Activated naive CD4-positive, alpha-beta T cell treated with anti-CD3 and anti-CD28 coated beads for 36 hours (primary cell): ENCODE results near the gene MRPL33. TPM values are rescaled to one million over a fixed set of nuclear protein-coding genes. Genes with fewer than 3 reads are reported as not detected.
A peak's percentile ranks its signal among the peaks of the same experiment; 100 is the strongest.

Experiments
- CTCF ChIA-PET: fragments of 350-600 bp; sonication (Branson Sonifier 250); formaldehyde crosslinking; loops from one replicate; lab custom pipeline; 2021; ENCODE audit warnings: antibody characterized with exemption; lab: Charles Lee
- DNase-seq: peaks from one replicate; pipeline ENCODE4 v3.0.0-alpha.2; 2020
- H3K27ac Mint-ChIP-seq: one replicate; pipeline ENCODE4 v1.8.0; 2021; ENCODE audit warnings: mild to moderate bottlenecking, mixed read lengths
- H3K27me3 Mint-ChIP-seq: one replicate; pipeline ENCODE4 v1.8.0; 2021; ENCODE audit warnings: low read depth, mixed read lengths
- H3K36me3 Mint-ChIP-seq: one replicate; pipeline ENCODE4 v1.8.0; 2021; ENCODE audit warnings: low read depth, mixed read lengths
- H3K4me1 Mint-ChIP-seq: one replicate; pipeline ENCODE4 v1.8.0; 2021; ENCODE audit warnings: low read depth, mixed read lengths
- H3K4me3 Mint-ChIP-seq: one replicate; pipeline ENCODE4 v1.8.0; 2021; ENCODE audit warnings: mild to moderate bottlenecking, moderate library complexity, mixed read lengths
- H3K9me3 Mint-ChIP-seq: one replicate; pipeline ENCODE4 v1.8.0; 2021; ENCODE audit warnings: mixed read lengths
- intact Hi-C: fragments of 100-400 bp; cut with micrococcal nuclease; formaldehyde crosslinking; loops from one replicate; pipeline ENCODE4 v1.15.1; 2023
- total RNA-seq, 2 experiments: library from RNA; stranded (reverse); gene quantifications; one replicate each; pipeline ENCODE4 v1.2.3, GENCODE V29; 2021

Gene MRPL33
- total RNA-seq, result 10 to 100 TPM; 57.4 to 60.5 TPM

GRCh38 chr2:27771548-27772335 is at the start of gene MRPL33:
Gene MRPL33, plus strand, starts transcription at chr2:27771719. Its CDS starts 59 bp downstream, at chr2:27771778.
- Mint-ChIP-seq H3K9me3 (no peaks in the 10 kb centered on the region), H3K4me3 (peak within 1 kb of the TSS; percentile 98), H3K27me3 (no peaks in the 10 kb centered on the region), H3K36me3 (peaks cover 12% of the 10 kb centered on the region), H3K4me1 (peaks cover 36% of the 10 kb centered on the region), H3K27ac (peak within 1 kb of the TSS; percentile 98)
- DNase-seq, result peak; percentile 95
- CTCF ChIA-PET, result interaction anchor here (0.5 to 2.4 kb wide), 5 partner anchors 17 to 790 kb away, joined by 3 to 7 read pairs (median 3); no protein-coding TSS in a partner anchor
- intact Hi-C loops, result loop anchor here (1.0 to 5.0 kb wide), 3 partner anchors 119 to 681 kb away; partner anchors contain the start of genes BABAM2 and RBKS

- CTCF ChIA-PET, result interaction anchor here (1.1 to 3.8 kb wide), 7 partner anchors 9 to 54 kb away, joined by 5 to 24 read pairs (median 8); no protein-coding TSS in a partner anchor
- no peaks in the 10 kb centered on the region for H3K36me3 Mint-ChIP-seq
- H3K27ac Mint-ChIP-seq, result no peak overlapping the region
- intact Hi-C loops, result no loop called here
- H3K4me3 Mint-ChIP-seq, result no peak overlapping the region
- H3K4me1 Mint-ChIP-seq, result peaks cover 23% of the 10 kb centered on the region
- peaks cover 4% of the 10 kb centered on the region for H3K27me3 Mint-ChIP-seq
- no peak for DNase-seq
- H3K9me3 Mint-ChIP-seq, result no peaks in the 10 kb centered on the region
These were observed 49.5 kb upstream of the MRPL33 start for GRCh38 chr2:27721884-27722485.

GRCh38 chr2:27723372-27724144 is 48.0 kb upstream of the MRPL33 start:
- DNase-seq, result peak; percentile 53
- CTCF ChIA-PET, result interaction anchor here (0.5 to 3.8 kb wide), 24 partner anchors 9 to 822 kb away, joined by 3 to 24 read pairs (median 3); partner anchors contain the start of gene MRPL33
- no peaks in the 10 kb centered on the region for H3K9me3 Mint-ChIP-seq
- intact Hi-C loops, result no loop called here
- no peak overlapping the region for H3K4me3 Mint-ChIP-seq
- peaks cover 24% of the 10 kb centered on the region for H3K4me1 Mint-ChIP-seq
- H3K27ac Mint-ChIP-seq, result no peak overlapping the region
- no peaks in the 10 kb centered on the region for H3K27me3 Mint-ChIP-seq
- no peaks in the 10 kb centered on the region for H3K36me3 Mint-ChIP-seq

- peaks cover 24% of the 10 kb centered on the region for H3K4me1 Mint-ChIP-seq
- H3K4me3 Mint-ChIP-seq, result no peak overlapping the region
- intact Hi-C loops, result no loop called here
- DNase-seq, result no peak
- no peak overlapping the region for H3K27ac Mint-ChIP-seq
- CTCF ChIA-PET, result interaction anchor here (0.6 to 3.8 kb wide), 11 partner anchors 8 to 690 kb away, joined by 3 to 24 read pairs (median 4); no protein-coding TSS in a partner anchor
- no peaks in the 10 kb centered on the region for H3K36me3 Mint-ChIP-seq
- no peaks in the 10 kb centered on the region for H3K27me3 Mint-ChIP-seq
- H3K9me3 Mint-ChIP-seq, result no peaks in the 10 kb centered on the region
These were observed 47.3 kb upstream of the MRPL33 start for GRCh38 chr2:27724191-27724590.

- Mint-ChIP-seq H3K36me3 (no peaks in the 10 kb centered on the region), H3K27ac (no peak overlapping the region)
- intact Hi-C loops, result no loop called here
These were observed 46.4 kb upstream of the MRPL33 start for GRCh38 chr2:27724905-27725701.

GRCh38 chr2:27727257-27727656 is 44.3 kb upstream of the MRPL33 start:
- DNase-seq, result peak; percentile 46
- intact Hi-C loops, result no loop called here
- Mint-ChIP-seq H3K9me3 (no peaks in the 10 kb centered on the region), H3K36me3 (no peaks in the 10 kb centered on the region), H3K4me3 (no peak overlapping the region), H3K27me3 (no peaks in the 10 kb centered on the region), H3K4me1 (peaks cover 4% of the 10 kb centered on the region), H3K27ac (no peak overlapping the region)
- CTCF ChIA-PET, result interaction anchor here (0.7 to 2.4 kb wide), 3 partner anchors 14 to 23 kb away, joined by 3 to 9 read pairs (median 7); no protein-coding TSS in a partner anchor

More at GRCh38 chr2:27724905-27725701, 46.4 kb upstream of the MRPL33 start:
- H3K27me3 Mint-ChIP-seq, result no peaks in the 10 kb centered on the region
- no peak overlapping the region for H3K4me3 Mint-ChIP-seq
- DNase-seq, result no peak
- peaks cover 17% of the 10 kb centered on the region for H3K4me1 Mint-ChIP-seq
- H3K9me3 Mint-ChIP-seq, result no peaks in the 10 kb centered on the region
- CTCF ChIA-PET, result interaction anchor here (1.1 to 3.8 kb wide), 4 partner anchors 12 to 121 kb away, joined by 3 to 24 read pairs (median 10); no protein-coding TSS in a partner anchor

GRCh38 chr2:27728081-27728858 is 43.2 kb upstream of the MRPL33 start:
- no peaks in the 10 kb centered on the region for H3K36me3 Mint-ChIP-seq
- CTCF ChIA-PET, result interaction anchor here (0.6 to 2.4 kb wide), 3 partner anchors 8 to 567 kb away, joined by 4 to 9 read pairs (median 4); no protein-coding TSS in a partner anchor
- H3K4me3 Mint-ChIP-seq, result no peak overlapping the region
- H3K27me3 Mint-ChIP-seq, result no peaks in the 10 kb centered on the region
- intact Hi-C loops, result no loop called here
- no peaks in the 10 kb centered on the region for H3K9me3 Mint-ChIP-seq
- no peak overlapping the region for H3K27ac Mint-ChIP-seq
- no peak for DNase-seq
- peaks cover 4% of the 10 kb centered on the region for H3K4me1 Mint-ChIP-seq

GRCh38 chr2:27729198-27729597 is 42.3 kb upstream of the MRPL33 start:
- Mint-ChIP-seq H3K36me3 (no peaks in the 10 kb centered on the region), H3K27me3 (no peaks in the 10 kb centered on the region), H3K4me1 (peaks cover 5% of the 10 kb centered on the region), H3K9me3 (peaks cover 2% of the 10 kb centered on the region), H3K4me3 (no peak overlapping the region), H3K27ac (no peak overlapping the region)
- CTCF ChIA-PET, result interaction anchor here (0.8 kb wide), 1 partner anchor 9 kb away, joined by 4 read pairs; no protein-coding TSS in a partner anchor
- DNase-seq, result no peak
- intact Hi-C loops, result no loop called here

- H3K4me1 Mint-ChIP-seq, result peaks cover 9% of the 10 kb centered on the region
- no peak for DNase-seq
- CTCF ChIA-PET, result no interaction called here
- H3K9me3 Mint-ChIP-seq, result peaks cover 2% of the 10 kb centered on the region
- intact Hi-C loops, result no loop called here
- H3K27ac Mint-ChIP-seq, result no peak overlapping the region
- H3K27me3 Mint-ChIP-seq, result no peaks in the 10 kb centered on the region
- H3K36me3 Mint-ChIP-seq, result no peaks in the 10 kb centered on the region
- no peak overlapping the region for H3K4me3 Mint-ChIP-seq
These were observed 41.9 kb upstream of the MRPL33 start for GRCh38 chr2:27729614-27730013.

- intact Hi-C loops, result no loop called here
- Mint-ChIP-seq H3K9me3 (peaks cover 2% of the 10 kb centered on the region), H3K27me3 (no peaks in the 10 kb centered on the region), H3K27ac (no peak overlapping the region), H3K4me1 (peaks cover 14% of the 10 kb centered on the region), H3K4me3 (no peak overlapping the region), H3K36me3 (no peaks in the 10 kb centered on the region)
- CTCF ChIA-PET, result interaction anchor here (2.4 kb wide), 1 partner anchor 26 kb away, joined by 7 read pairs; no protein-coding TSS in a partner anchor
- DNase-seq, result no peak
These were observed 41.3 kb upstream of the MRPL33 start for GRCh38 chr2:27730261-27730662.
